HUES48 (cell line): ENCODE results near the gene FOLH1.
"Not testable (repeated sequence)": the region's sequence is repeated elsewhere in the genome, so short reads cannot be mapped to it uniquely, and the experiment has no call there.

ENCODE experiments used
- H3K27ac ChIP-seq: one replicate; pipeline ENCODE4 v1.7.0; 2013; ENCODE audit warnings: low read depth, low read length, inconsistent platforms
- H3K27me3 ChIP-seq: 2 replicates; pipeline ENCODE4 v1.6.1; 2013; ENCODE audit warnings: mild to moderate bottlenecking, low read length; ENCODE audit not compliant: control insufficient read depth, insufficient read depth
- H3K36me3 ChIP-seq: 2 replicates; pipeline ENCODE4 v1.6.1; 2013; ENCODE audit warnings: low read length; ENCODE audit not compliant: control insufficient read depth, insufficient read depth
- H3K4me1 ChIP-seq: 2 replicates; pipeline ENCODE4 v1.6.1; 2013; ENCODE audit warnings: mild to moderate bottlenecking, low read length; ENCODE audit not compliant: control insufficient read depth, insufficient read depth
- H3K4me3 ChIP-seq: 2 replicates; pipeline ENCODE4 v1.5.1; 2013; ENCODE audit warnings: mild to moderate bottlenecking, low read depth, low read length
- H3K9ac ChIP-seq: 2 replicates; pipeline ENCODE4 v1.6.1; 2013; ENCODE audit warnings: mild to moderate bottlenecking, low read depth, low read length, moderate library complexity
- H3K9me3 ChIP-seq: 2 replicates; pipeline ENCODE4 v1.6.1; 2013; ENCODE audit warnings: low read length; ENCODE audit not compliant: control insufficient read depth, insufficient read depth

FOLH1 gene

GRCh38 chr11:49225255-49225785 is 16.9 kb upstream of the FOLH1 start:
- H3K36me3 ChIP-seq, H3K27me3 ChIP-seq, H3K4me3 ChIP-seq, H3K9ac ChIP-seq, H3K9me3 ChIP-seq, H3K27ac ChIP-seq, H3K4me1 ChIP-seq: not testable (repeated sequence)

- Histone ChIP-seq H3K36me3 (no peaks in the 10 kb centered on the region), H3K4me3 (no peak overlapping the region), H3K27ac (no peak overlapping the region), H3K27me3 (no peaks in the 10 kb centered on the region), H3K9me3 (peaks cover 5% of the 10 kb centered on the region), H3K9ac (no peak overlapping the region), H3K4me1 (no peaks in the 10 kb centered on the region)
Observed at GRCh38 chr11:49221112-49221511, 12.7 kb upstream of the FOLH1 start.

DNA sequence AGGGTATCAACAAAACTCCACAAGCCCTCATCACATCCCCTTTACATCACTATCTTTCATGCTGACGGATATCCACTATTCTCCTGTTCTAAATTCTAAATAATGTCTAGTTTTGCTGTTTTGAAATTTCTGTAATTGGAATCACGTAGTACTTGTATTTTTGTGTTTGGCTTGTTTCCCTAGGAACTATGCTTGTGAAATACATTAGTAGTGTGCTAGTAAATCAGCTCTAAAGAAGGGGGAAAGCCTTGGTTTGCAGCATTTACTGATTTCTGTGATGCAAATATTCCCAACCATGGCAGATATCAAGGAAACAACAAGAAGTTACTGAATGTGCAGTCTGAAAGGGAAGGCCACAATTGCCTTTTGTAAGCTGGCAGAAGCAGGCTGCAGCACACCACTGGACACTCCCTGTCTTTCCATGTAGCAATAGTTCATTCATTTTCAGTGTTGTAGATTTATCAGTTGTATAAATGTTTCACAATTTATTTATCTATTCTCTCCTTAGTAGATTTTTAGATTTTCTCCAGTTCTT is 4.7 kb upstream of the FOLH1 start:
- Histone ChIP-seq H3K4me1 (no peaks in the 10 kb centered on the region), H3K27ac (no peak overlapping the region), H3K4me3 (no peak overlapping the region), H3K9ac (no peak overlapping the region), H3K36me3 (no peaks in the 10 kb centered on the region), H3K9me3 (peaks cover 19% of the 10 kb centered on the region; the same call in 1 of the 2 replicates), H3K27me3 (peaks cover 3% of the 10 kb centered on the region)

- not testable (repeated sequence) for H3K9ac ChIP-seq, H3K27ac ChIP-seq
Observed at GRCh38 chr11:49206999-49207398, 1.4 kb downstream of the FOLH1 start.

GRCh38 chr11:49202287-49202976 is 6.0 kb downstream of the FOLH1 start:
- H3K9me3 ChIP-seq = peaks cover 20% of the 10 kb centered on the region; the same call in 1 of the 2 replicates
- H3K4me1 ChIP-seq = no peaks in the 10 kb centered on the region
- H3K9ac ChIP-seq = no peak overlapping the region
- no peaks in the 10 kb centered on the region for H3K27me3 ChIP-seq
- no peak overlapping the region for H3K27ac ChIP-seq
- no peaks in the 10 kb centered on the region for H3K36me3 ChIP-seq
- H3K4me3 ChIP-seq = no peak overlapping the region

More at GRCh38 chr11:49206999-49207398, 1.4 kb downstream of the FOLH1 start:
- not testable (repeated sequence) for H3K4me3 ChIP-seq, H3K36me3 ChIP-seq, H3K4me1 ChIP-seq, H3K27me3 ChIP-seq
- peaks cover 17% of the 10 kb centered on the region; the same call in 1 of the 2 replicates for H3K9me3 ChIP-seq

DNA sequence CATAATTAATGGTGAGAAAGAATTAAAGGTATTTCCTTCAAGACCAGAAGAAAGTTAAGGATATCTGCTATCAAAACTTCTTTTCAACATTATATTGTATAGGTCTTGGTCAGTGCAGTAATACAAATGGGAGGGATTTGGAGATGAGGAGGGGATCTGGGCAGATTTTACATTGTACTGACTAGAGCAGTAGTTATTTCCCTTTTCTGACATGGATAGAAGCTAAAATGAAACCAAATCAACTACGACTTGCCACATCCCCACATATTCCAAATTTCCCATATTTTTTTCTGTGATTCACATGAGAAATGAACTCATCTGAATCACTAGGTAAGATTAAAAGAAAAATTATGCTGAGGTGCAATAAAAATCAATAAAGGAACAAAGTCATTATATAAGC is 11.6 kb downstream of the FOLH1 start:
- H3K27ac ChIP-seq, H3K9ac ChIP-seq, H3K27me3 ChIP-seq, H3K36me3 ChIP-seq, H3K4me1 ChIP-seq, H3K4me3 ChIP-seq: not testable (repeated sequence)
- peaks cover 28% of the 10 kb centered on the region for H3K9me3 ChIP-seq

GRCh38 chr11:49196002-49196401 is 12.4 kb downstream of the FOLH1 start:
- not testable (repeated sequence) for H3K27ac ChIP-seq, H3K36me3 ChIP-seq, H3K9ac ChIP-seq, H3K4me3 ChIP-seq, H3K27me3 ChIP-seq, H3K4me1 ChIP-seq
- H3K9me3 ChIP-seq = peaks cover 32% of the 10 kb centered on the region

- not testable (repeated sequence) for H3K36me3 ChIP-seq, H3K4me3 ChIP-seq, H3K27me3 ChIP-seq, H3K9ac ChIP-seq, H3K27ac ChIP-seq, H3K4me1 ChIP-seq
- H3K9me3 ChIP-seq = peaks cover 34% of the 10 kb centered on the region
Observed at GRCh38 chr11:49190287-49190686, 18.1 kb downstream of the FOLH1 start.

DNA sequence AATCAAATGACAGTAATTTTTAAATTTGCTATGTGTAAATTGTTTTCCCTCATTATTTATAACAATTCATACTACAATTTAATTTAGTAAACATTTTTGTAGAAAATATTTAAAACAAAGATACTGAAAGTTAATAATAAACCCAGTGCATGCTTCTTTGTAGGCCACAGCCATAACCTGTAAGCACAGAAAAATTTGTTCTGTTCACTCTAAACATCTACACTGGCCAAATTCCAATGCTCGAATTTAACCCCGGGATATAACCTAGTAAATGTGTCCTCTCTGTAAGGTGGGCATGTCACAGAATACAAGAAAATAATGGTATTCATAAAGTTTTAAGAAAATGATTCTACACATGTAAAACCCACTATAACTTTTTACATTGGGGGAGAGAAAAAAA is 22.2 kb downstream of the FOLH1 start:
- H3K27ac ChIP-seq, H3K4me3 ChIP-seq, H3K36me3 ChIP-seq, H3K27me3 ChIP-seq, H3K4me1 ChIP-seq, H3K9ac ChIP-seq: not testable (repeated sequence)
- peaks cover 49% of the 10 kb centered on the region for H3K9me3 ChIP-seq

DNA sequence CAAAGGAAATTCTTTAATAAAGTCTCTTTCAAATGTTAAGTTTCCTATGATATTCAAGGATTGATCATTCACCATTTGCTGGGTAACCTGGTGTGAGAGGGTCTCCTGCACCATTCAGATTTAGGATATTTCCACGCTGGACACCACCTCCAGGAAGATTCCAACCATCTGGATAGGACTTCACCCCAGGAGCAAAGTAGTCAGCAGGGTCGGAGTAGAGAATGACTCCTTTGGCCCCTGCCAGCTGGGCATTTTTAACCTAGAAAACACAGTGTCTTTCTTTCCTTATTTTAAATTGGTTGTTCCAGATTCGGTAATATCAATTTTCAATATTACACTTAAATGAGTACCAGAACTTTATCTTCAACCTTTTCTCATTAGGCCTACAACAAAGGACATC is 22.8 kb downstream of the FOLH1 start:
- peaks cover 47% of the 10 kb centered on the region for H3K9me3 ChIP-seq
- not testable (repeated sequence) for H3K27ac ChIP-seq, H3K36me3 ChIP-seq, H3K4me3 ChIP-seq, H3K9ac ChIP-seq, H3K27me3 ChIP-seq, H3K4me1 ChIP-seq

DNA sequence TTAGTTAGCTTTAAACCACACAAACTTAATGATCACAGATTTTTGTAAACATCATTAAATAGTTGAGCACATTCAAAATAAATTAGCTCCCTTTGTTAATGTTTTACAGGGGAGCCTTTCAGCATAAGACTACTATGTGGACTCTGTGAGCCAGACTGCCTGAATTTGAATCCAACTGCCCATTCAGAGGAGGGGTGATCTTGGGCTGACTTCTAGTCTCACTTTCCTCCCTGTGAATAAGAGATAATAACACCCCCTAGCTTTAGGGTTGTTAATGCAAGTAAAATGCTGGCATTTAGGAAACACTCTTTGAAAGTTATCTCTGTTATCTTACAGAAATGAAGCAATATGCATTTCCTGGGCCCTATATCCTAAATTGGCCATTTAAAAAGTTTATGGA is 23.6 kb downstream of the FOLH1 start:
- not testable (repeated sequence) for H3K27me3 ChIP-seq, H3K27ac ChIP-seq, H3K9ac ChIP-seq, H3K4me3 ChIP-seq, H3K4me1 ChIP-seq, H3K36me3 ChIP-seq
- peaks cover 51% of the 10 kb centered on the region for H3K9me3 ChIP-seq
